Ureter (tissue), 1 donor: ENCODE results near the gene SLC66A2. TPM values are rescaled to one million over a fixed set of nuclear protein-coding genes. Genes with fewer than 3 reads are reported as not detected.
A peak's percentile ranks its signal among the peaks of the same experiment; 100 is the strongest.

Experiments
- DNase-seq: peaks from one replicate; pipeline ENCODE4 v3.0.0-alpha.2; 2020; ENCODE audit warnings: low spot score
- total RNA-seq: library from RNA; stranded (reverse); gene quantifications from one replicate; pipeline ENCODE4 v1.2.4, GENCODE V29; 2023
- donor health status: DM: yes; HTN: yes; CAD: no.

The SLC66A2 gene
- total RNA-seq, 1 donor from 2014 or later, result 37.4 TPM

DNA sequence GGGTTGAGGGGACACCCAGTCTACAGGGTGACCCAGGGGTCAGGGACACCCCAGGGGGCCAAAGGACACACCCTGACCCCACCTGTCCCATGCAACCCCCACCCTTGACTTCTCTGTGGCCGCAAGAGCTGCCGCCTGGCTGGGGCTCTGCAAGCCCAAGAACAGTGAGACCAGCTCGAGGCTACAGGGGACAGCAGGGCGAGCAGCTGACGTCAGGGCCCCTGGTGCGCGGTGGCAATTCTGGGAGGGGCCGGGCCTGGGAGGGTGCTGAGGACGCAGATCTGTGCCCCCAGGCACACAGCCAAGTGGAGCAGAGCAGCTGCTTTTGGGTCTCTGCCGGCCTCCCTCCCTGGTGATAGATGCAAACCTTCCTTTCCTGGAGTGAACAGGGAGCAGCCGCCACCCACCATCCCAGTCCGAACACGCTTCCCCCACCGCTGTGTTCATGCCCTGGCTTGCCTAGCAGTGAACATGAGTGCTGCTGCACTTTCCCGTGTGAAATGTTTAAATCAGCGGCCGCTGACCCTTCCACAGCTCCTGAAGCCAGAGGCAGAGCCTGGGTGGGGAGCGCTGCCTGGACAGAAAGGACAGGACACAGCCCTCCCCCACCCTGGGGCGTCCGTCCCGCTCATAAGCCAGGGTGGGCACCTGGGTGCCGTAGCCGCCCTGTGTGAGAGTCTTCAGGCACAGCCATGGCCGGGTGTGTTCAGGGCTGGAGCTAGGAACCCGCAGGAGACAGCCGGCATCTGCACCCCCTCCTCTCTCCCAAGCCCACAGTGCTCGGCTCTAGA lies 46.9 kb downstream of the SLC66A2 start:
- peak; percentile 86 for DNase-seq

DNA sequence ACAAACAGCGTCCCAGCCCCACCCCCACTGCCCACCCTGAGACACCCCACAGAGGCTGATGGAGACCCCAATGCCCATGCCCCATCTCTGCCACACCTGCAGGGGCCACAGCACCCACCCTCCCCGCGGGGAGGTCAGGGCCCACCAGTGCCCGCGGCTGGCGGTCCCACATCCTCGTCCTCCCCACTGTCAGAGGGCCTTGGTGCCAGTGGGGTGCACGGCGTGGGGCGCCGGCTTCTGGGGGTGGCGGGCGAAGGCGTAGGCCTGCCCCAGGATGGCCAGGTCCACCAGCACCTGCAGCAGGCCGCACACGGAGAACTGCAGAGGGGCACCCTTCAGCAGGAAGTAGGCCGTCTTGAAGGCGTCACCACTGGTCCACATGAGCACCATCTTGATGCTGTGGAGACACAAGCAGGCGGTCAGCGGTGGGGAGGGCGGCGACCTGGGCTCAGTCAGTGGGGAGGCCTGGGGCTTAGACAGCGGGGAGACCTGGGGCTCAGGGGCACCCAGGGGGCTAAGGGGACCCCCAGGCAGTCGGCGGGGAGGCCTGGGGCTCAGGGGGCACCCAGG lies 47.6 kb downstream of the SLC66A2 start:
- DNase-seq, result no peak

DNA sequence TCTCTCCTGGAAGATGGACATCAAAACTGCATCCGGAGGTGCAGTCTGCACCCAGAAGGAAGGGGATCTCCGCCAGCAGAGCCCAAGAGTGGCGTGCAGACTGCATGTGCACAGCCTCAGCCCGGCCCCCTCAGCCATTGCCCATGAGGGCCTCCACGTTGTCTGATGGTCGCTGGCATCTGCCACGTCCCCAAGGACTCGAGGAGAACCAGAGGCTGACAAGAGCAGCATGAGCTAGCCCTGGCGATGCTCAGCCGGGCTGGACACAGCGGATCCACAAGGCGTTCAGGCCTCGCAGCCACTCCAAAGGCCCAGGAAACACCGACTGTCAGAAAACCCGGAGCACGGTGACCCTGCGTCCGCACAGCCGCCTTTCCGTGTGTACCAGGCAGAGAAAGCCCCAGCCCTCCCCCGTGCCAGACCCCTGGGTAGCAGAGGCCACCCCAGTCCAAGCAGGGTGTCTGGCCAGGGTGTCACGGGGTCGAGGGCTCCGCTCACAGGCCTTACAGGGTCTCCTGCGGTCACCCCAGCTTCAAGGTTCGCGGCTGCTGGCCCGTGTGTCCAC lies 48.3 kb downstream of the SLC66A2 start:
- DNase-seq, result no peak

DNA sequence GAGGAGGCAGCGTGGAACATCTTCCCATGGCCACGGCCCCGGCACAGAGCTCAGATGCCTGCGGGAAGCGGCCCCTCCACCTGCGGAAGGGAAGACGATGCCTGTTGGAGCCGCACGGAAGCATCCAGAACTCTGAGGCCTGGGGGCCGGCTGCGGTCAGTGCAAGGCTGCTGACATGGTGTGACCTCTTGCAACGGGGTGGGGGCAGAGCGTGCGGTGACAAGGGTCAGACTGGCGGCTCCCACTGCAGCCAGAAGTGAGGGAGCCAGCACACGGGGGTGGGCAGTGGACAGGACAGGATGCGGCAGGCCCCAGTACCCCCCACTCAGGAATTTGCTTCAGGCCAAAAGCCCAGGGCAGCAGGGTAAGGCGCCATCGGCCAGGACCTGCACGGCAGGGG lies 48.8 kb downstream of the SLC66A2 start:
- no peak for DNase-seq

- no peak for DNase-seq
Measured at GRCh38 chr18:79902075-79902474, 49.4 kb downstream of the SLC66A2 start.

- no peak for DNase-seq
Measured at GRCh38 chr18:79901665-79902064, 49.8 kb downstream of the SLC66A2 start.

DNA sequence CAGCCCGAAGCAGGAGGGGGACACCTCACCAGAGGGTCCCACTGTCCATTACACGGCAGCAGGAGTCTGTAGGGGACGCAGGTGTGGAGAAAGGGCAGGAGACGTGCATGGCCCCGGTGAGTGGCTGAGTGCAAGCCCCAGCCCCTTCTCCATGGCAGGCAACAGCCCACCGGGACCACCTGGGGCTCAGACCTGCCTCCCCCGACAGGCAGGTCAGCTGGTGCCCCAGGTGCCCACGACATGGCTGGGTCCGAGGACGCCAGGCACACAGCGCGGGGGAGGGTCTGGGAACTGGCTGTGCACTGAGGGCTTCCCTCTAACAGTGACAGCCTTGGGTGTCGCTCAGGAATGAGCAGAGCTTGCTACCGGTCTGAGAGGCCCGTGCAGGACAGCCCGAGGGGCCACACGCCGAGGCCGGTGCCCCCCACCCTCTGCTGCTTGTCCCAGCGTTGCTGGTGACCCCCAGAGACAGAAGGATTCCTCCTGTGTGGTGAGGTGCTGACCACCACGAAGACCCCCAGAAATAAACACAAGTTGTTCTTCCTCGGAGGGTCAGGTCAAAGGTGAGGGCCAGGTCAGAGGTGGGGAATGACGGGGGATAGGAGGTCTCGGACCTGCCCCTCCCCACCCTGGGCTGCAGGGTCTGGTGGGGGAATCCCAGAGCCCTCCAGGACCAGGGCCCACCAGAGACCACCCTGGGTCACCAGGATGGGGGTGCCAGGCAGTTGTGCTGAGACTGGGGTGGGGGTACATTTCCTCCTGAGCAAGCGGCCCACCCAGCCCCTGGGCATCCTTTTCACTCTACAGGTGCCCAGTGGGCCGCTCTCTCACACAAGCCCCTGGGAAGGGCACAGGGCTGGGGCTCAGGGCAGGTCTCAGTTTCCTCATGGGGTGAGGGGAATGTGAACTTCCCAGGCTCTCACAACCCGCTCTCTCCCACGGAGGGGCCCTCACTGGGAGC lies 50.6 kb downstream of the SLC66A2 start:
- DNase-seq, result no peak

- DNase-seq, result no peak
Measured at GRCh38 chr18:79899609-79900445, 51.6 kb downstream of the SLC66A2 start.

DNA sequence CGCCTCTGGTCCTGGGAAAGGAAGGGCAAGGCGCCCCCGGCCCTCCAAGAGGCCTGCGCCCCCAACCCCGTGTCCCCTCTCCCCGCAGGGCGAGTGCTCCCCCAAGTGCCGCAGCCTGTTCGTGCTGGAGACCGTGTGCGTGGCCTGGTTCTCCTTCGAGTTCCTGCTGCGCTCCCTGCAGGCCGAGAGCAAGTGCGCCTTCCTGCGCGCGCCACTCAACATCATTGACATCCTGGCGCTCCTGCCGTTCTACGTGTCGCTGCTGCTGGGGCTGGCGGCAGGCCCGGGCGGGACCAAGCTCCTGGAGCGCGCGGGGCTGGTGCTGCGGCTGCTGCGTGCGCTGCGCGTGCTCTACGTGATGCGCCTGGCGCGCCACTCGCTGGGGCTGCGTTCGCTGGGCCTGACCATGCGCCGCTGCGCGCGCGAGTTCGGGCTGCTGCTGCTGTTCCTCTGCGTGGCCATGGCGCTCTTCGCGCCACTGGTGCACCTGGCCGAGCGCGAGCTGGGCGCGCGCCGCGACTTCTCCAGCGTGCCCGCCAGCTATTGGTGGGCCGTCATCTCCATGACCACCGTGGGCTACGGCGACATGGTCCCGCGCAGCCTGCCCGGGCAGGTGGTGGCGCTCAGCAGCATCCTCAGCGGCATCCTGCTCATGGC lies 52.4 kb downstream of the SLC66A2 start:
- DNase-seq, result no peak

- DNase-seq, result no peak
Measured at GRCh38 chr18:79897940-79898625, 53.4 kb downstream of the SLC66A2 start.

DNA sequence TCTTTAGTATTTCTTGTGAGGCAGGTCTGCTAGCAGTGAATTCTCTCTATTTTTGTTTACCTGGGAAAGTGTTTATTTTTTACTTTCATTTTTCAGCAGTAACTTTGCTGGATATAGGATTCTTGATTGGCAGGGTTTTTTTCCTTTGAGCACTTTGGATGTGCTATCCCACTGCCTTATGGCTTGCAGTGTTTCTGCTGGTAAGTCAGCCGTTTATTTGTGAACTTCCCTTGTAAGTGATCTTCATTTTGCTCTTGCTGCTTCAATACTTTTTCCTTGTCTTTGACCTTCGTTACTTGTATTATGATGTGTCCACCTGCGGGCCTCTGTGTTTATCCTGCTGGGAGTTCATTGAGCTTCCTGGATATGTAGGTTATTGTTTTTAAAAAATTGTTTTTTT lies 54.7 kb downstream of the SLC66A2 start:
- DNase-seq, result no peak

DNA sequence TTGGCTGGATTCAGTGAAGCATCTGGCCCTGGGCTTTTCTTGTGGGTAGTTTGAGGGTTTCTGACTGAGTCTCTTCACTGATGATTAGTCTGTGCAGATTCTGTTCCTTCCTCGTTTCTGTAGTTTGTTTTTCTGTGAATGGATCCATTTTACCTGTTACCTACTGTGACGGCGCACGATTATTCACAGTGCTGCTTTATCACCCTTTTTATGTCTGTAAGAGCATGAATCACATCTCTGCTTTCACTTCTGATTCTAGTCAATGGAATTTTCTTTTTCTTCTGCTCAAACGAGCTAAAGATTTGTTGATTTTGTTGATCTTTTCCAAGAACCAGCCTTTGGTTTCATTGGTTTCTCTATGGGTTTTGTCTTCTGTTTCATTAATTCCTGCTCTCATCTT lies 60.8 kb downstream of the SLC66A2 start:
- DNase-seq, result no peak

DNA sequence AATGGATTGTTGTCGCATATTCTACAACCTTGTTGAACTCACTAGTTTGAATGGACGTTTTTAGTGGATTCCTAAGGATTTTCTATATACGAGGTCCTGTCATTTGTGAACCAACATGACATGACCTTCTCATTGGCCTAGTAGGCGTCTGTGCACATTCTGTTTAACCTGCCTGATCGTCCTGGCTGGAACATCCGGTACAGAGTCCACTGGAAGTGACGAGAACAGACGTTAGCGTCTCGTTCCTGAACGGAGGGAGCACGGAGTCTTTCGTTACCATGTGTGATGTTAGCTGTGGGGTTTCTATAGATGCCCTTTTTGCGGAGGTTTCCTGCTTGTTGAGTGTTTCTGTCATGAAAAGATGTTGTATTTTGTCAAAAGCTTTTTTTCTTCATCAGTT lies 61.9 kb downstream of the SLC66A2 start:
- DNase-seq, result no peak

DNA sequence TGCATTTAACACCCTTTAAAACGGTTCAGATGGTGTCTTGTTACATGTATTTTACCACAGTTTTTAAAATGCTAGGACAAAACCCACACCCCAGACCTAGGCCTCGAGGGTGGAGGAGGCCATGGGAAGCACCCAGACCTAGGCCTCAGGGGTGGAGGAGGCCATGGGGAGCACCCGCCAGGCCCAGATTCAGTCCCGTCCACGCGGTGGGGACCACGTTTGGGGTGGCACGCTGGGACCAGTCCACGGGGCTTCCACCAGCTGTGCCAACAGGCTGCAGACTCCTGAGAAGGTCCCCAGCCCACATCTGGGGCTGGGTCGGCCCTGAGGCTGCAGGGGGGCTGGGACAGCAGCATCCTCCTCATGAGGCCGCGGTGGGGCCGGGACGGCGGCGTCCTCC lies 63.4 kb downstream of the SLC66A2 start:
- DNase-seq, result no peak

GRCh38 chr18:79887181-79888000 lies 64.1 kb downstream of the SLC66A2 start:
- DNase-seq, result no peak

DNA sequence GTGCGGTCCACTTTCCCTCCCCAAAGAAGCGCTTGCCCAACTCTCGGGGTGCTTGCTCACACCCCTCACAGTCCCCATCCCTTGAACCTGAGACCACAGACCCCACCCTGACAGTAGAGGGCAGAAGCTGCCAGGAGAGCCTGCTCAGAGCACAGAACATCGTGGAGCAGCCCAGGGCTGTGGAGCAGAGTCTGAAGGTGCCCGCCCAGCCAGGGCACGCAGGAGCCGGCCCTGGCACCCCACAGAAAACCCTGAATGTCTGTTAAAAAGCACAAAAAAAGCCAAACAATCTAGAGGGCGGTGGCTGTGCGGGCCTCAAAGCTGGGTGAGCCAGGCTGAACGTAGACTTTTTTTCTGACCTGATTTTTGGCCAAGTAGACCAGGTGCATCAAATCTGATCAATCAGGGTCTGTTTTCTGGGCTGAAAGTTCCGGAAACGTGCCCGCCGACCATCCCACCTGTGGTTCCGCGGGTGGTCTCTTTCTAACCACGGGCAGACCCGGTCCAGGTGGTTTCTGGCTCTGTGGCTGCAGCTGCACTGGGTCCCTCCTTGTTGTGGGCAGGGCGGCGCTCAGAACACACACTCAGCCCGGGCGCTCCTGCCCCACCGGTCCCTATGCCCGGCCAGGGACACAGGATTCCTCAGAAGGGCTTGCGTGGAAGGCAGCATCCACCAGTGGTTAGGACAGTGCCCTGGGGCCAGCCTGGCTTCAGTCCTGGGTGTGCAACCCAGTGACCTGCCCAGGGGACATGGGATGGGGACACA lies 66.3 kb downstream of the SLC66A2 start:
- DNase-seq, result no peak

DNA sequence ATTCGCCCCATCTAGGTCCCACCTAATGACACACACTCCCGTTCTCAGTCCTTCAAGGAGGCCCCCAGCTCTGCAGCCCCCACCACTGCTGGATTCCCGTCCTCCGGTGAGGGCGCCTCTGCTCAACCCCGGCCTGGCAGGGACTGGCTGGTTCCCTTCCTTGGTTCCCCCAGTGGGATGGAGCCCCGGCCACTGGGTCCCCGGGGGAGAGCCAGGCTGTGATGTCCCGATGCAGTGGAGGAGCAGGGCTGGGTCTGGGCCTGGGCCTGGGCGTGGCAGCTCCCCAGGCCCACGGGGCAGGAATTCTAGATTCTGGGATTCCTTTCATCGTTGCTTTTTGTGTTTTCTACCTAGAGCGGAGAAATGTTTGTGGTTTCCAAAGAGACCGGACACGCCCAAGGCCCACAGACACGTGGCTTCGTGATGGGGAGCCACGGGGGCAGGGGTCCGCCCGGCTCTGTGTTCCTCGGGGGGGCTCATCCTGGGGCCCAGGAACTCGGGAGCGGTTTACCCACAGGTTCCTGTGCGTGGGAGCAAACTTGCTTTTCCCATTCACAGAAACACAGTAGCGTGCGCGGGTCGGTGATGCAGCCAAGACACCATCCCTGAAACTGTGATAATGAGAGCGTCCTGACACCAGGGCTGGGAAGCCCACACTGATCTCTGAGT lies 67.0 kb downstream of the SLC66A2 start:
- DNase-seq, result no peak
